Renal cortex interstitium (tissue), 11 donors: ENCODE data around the gene LHX4. TPM values are rescaled to one million over a fixed set of nuclear protein-coding genes. Genes with fewer than 3 reads are reported as not detected.

ENCODE experiments used
- DNase-seq, 11 donors: peaks; one replicate each; pipeline ENCODE4 v3.0.0-alpha.2; 2013; ENCODE audit warnings: low read depth in 9 of 11, low spot score in 4 of 11; ENCODE audit errors: extremely low read depth in 1 of 11
- polyA plus RNA-seq, 3 donors: library from polyadenylated mRNA; unstranded; fragments of 120-200 nt; gene quantifications; one replicate each; pipeline ENCODE4 v1.2.1, GENCODE V29; 2013; ENCODE audit not compliant: insufficient read length in 3 of 3

The LHX4 gene
- polyA plus RNA-seq, 3 donors: 2.1 to 4.6 (median 2.2) TPM

DNA sequence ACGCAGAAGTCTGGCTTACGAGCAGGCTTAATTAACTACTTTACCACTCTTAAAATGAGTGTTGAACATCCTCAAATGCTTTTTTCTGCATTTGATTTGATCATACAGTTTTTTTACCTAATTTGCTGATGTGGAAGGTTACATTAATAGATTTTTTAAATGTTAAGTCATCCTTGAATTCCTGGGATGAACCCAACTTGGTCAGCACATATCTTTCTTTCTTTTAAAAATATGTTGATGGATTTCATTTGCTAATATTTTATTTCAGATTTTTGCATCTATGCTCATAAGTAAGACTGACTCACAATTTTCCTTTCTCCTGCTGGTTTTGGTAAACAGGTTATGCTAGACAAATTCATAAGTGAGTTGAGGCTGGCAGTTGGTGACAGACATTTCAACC, 82.9 kb downstream of the LHX4 start:
- no peak for DNase-seq

DNA sequence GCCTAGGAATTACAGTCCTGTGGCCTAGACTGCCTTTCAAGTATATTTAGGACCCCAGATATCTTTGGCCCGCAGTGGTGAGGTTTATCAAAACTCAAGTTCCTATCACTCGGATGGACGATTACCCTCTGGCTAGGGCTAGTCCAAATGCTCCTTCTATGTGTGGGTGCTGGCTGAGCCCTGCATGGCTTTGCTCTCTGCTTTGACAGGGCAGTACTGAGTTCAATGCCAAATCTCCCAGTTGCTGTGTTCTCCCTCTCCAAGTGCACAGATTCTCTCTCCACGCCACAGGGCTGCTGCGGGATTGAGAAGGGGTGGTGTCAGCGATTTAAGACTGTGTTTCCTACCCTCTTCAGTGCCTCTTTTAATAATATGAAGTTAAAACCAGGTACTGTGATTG, 97.0 kb downstream of the LHX4 start:
- no peak for DNase-seq

Other genes starting within 250 kb of the LHX4 start
- gene QSOX1, start 75.4 kb upstream of the LHX4 start, polyA plus RNA-seq: 10 to 100 TPM; 53.2 to 62.6 (median 60.7) TPM